ENCODE data around the gene OR5AC2. TPM values are rescaled to one million over a fixed set of nuclear protein-coding genes. Genes with fewer than 3 reads are reported as not detected.

OR5AC2 gene
- not detected for polyA plus RNA-seq (ENCODE audit: insufficient read length in 4 of 4)

GRCh38 chr3:98086873-98087272 lies at the start of gene OR5AC2:
OR5AC2 (plus strand) TSS chr3:98087173; CDS start chr3:98087173, 0 bp downstream.
- DNase-seq (ENCODE audit: low read depth in 4 of 4, low spot score in 2 of 4) = no peak

- no peak for DNase-seq (ENCODE audit: low read depth in 4 of 4, low spot score in 2 of 4)
These were observed 48.7 kb upstream of the OR5AC2 start for GRCh38 chr3:98038286-98038685.

- no peak for DNase-seq (ENCODE audit: low read depth in 4 of 4, low spot score in 2 of 4)
These were observed 48.1 kb upstream of the OR5AC2 start for GRCh38 chr3:98038876-98039275.

GRCh38 chr3:98039322-98040024 lies 47.5 kb upstream of the OR5AC2 start:
- DNase-seq (ENCODE audit: low read depth in 4 of 4, low spot score in 2 of 4) = peak; percentile 79 to 92 (median 80)

- no peak for DNase-seq (ENCODE audit: low read depth in 4 of 4, low spot score in 2 of 4)
These were observed 45.6 kb upstream of the OR5AC2 start for GRCh38 chr3:98041350-98041749.

- no peak for DNase-seq (ENCODE audit: low read depth in 4 of 4, low spot score in 2 of 4)
These were observed 38.4 kb upstream of the OR5AC2 start for GRCh38 chr3:98048586-98048985.

- DNase-seq (ENCODE audit: low read depth in 4 of 4, low spot score in 2 of 4) = no peak
These were observed 37.7 kb upstream of the OR5AC2 start for GRCh38 chr3:98049271-98049670.

- DNase-seq (ENCODE audit: low read depth in 4 of 4, low spot score in 2 of 4) = no peak
These were observed 30.9 kb upstream of the OR5AC2 start for GRCh38 chr3:98056035-98056434.

- DNase-seq (ENCODE audit: low read depth in 4 of 4, low spot score in 2 of 4) = no peak
These were observed 29.3 kb upstream of the OR5AC2 start for GRCh38 chr3:98057631-98058030.

GRCh38 chr3:98058244-98058960 lies 28.6 kb upstream of the OR5AC2 start:
- DNase-seq (ENCODE audit: low read depth in 4 of 4, low spot score in 2 of 4) = no peak

GRCh38 chr3:98068824-98069223 lies 18.1 kb upstream of the OR5AC2 start:
- DNase-seq (ENCODE audit: low read depth in 4 of 4, low spot score in 2 of 4) = no peak

GRCh38 chr3:98070840-98071239 lies 16.1 kb upstream of the OR5AC2 start:
- DNase-seq (ENCODE audit: low read depth in 4 of 4, low spot score in 2 of 4) = no peak

- no peak for DNase-seq (ENCODE audit: low read depth in 4 of 4, low spot score in 2 of 4)
These were observed 13.5 kb upstream of the OR5AC2 start for GRCh38 chr3:98073486-98073885.

- no peak for DNase-seq (ENCODE audit: low read depth in 4 of 4, low spot score in 2 of 4)
These were observed 8.9 kb downstream of the OR5AC2 start for GRCh38 chr3:98095882-98096281.

GRCh38 chr3:98099848-98100247 lies 12.9 kb downstream of the OR5AC2 start:
- no peak for DNase-seq (ENCODE audit: low read depth in 4 of 4, low spot score in 2 of 4)

- DNase-seq (ENCODE audit: low read depth in 4 of 4, low spot score in 2 of 4) = no peak
These were observed 21.2 kb downstream of the OR5AC2 start for GRCh38 chr3:98108162-98108561.

- DNase-seq (ENCODE audit: low read depth in 4 of 4, low spot score in 2 of 4) = no peak
These were observed 23.0 kb downstream of the OR5AC2 start for GRCh38 chr3:98109807-98110549.

- no peak for DNase-seq (ENCODE audit: low read depth in 4 of 4, low spot score in 2 of 4)
These were observed 23.6 kb downstream of the OR5AC2 start for GRCh38 chr3:98110550-98110908.

GRCh38 chr3:98114264-98114663 lies 27.3 kb downstream of the OR5AC2 start:
- DNase-seq (ENCODE audit: low read depth in 4 of 4, low spot score in 2 of 4) = no peak

- no peak for DNase-seq (ENCODE audit: low read depth in 4 of 4, low spot score in 2 of 4)
These were observed 28.7 kb downstream of the OR5AC2 start for GRCh38 chr3:98115717-98116116.

- no peak for DNase-seq (ENCODE audit: low read depth in 4 of 4, low spot score in 2 of 4)
These were observed 43.4 kb downstream of the OR5AC2 start, which contains the start of gene OR5H1 for GRCh38 chr3:98130421-98130820. OR5H1 (plus strand) TSS chr3:98130721; CDS start chr3:98132698, 1,977 bp downstream.

Measured in left renal cortex interstitium (tissue), 4 donors.